Omental fat pad (tissue), 4 donors: ENCODE results near the gene TRPT1. TPM values are rescaled to one million over a fixed set of nuclear protein-coding genes. Genes with fewer than 3 reads are reported as not detected.

Source experiments
- ATAC-seq: fragments of 150-250 bp; one replicate; pipeline ENCODE4 v1.9.1; 2016; ENCODE audit warnings: mild to moderate bottlenecking, moderate library complexity; ENCODE audit not compliant: low FRiP score
- DNase-seq: peaks from one replicate; pipeline ENCODE4 v3.0.0-alpha.2; 2019; ENCODE audit warnings: low spot score
- total RNA-seq, 4 donors: library from RNA; depleted of rRNA; stranded (reverse); fragments of >200 nt; gene quantifications; one replicate each; pipeline ENCODE4 v1.1.0, GENCODE V29; 2016
- TF ChIP-seq, protein P1 (sequence below), 3 donors: fragments of 450-650 bp; IDR thresholded peaks; one replicate each; pipeline ENCODE4 v1.5.1; 2016 to 2017; ENCODE audit warnings: antibody characterized with exemption in 3 of 3, mild to moderate bottlenecking in 3 of 3, moderate library complexity in 2 of 3

TRPT1 gene
- total RNA-seq, 4 donors from 2014 or later: 26.3 to 56.6 (median 37.3) TPM

DNA sequence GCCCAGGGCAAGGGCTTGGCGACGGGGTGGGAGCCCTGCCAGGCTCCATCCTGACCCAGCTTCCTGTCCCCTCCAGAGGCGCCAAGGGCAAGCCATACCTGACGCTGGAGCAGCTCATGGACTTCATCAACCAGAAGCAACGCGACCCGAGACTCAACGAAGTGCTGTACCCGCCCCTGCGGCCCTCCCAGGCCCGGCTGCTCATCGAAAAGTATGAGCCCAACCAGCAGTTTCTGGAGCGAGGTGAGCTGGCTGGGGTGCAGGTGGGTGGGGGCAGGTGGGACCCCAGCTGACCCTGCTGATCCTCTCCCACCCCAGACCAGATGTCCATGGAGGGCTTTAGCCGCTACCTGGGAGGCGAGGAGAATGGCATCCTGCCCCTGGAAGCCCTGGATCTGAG is 30.3 kb upstream of the TRPT1 start:
- DNase-seq (no peak), ATAC-seq (no peak)
- TF ChIP-seq, protein P1, sequence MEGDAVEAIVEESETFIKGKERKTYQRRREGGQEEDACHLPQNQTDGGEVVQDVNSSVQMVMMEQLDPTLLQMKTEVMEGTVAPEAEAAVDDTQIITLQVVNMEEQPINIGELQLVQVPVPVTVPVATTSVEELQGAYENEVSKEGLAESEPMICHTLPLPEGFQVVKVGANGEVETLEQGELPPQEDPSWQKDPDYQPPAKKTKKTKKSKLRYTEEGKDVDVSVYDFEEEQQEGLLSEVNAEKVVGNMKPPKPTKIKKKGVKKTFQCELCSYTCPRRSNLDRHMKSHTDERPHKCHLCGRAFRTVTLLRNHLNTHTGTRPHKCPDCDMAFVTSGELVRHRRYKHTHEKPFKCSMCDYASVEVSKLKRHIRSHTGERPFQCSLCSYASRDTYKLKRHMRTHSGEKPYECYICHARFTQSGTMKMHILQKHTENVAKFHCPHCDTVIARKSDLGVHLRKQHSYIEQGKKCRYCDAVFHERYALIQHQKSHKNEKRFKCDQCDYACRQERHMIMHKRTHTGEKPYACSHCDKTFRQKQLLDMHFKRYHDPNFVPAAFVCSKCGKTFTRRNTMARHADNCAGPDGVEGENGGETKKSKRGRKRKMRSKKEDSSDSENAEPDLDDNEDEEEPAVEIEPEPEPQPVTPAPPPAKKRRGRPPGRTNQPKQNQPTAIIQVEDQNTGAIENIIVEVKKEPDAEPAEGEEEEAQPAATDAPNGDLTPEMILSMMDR (IDR thresholded peaks at IDR 0.05): no peak

DNA sequence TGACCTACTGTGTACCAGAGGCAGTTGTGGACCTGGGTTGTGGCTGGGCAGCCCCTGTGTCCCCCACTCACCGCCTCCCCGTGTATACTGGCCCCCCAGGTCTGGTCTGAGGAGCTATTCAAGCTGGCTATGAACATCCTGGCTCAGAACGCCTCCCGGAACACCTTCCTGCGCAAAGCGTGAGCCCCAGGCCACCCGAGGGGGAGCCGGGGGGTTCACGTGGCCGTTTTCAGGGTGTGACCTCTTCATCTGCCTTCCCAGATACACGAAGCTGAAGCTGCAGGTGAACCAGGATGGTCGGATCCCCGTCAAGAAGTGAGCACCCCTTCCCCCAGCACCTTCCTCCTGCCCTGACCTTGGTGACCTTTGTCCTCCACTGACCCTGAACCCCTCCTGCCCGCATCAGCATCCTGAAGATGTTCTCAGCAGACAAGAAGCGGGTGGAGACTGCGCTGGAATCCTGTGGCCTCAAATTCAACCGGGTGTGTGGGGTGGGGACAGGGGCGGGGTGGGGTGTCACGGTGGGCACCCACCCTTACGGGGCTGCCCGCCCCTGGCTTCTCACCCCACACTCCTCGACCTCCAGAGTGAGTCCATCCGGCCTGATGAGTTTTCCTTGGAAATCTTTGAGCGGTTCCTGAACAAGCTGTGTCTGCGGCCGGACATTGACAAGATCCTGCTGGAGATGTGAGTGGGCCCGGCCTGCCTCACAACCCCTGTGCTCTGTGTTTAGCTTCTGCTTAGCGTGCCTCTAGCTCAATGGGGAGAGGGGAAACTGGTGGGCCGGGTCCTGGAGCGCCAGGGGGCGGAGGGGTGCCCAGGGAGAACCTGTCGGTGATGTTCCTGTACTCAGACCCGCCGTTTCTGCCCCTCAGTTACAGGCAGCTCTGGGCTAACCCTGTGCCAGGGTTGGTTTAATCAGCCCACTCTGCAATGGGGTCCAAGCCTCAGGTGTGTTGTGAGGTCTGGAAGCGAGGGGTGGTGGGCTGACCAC is 29.4 kb upstream of the TRPT1 start:
- DNase-seq: no peak
- no peak for ATAC-seq
- TF ChIP-seq, protein P1 (IDR thresholded peaks at IDR 0.05): no peak

DNA sequence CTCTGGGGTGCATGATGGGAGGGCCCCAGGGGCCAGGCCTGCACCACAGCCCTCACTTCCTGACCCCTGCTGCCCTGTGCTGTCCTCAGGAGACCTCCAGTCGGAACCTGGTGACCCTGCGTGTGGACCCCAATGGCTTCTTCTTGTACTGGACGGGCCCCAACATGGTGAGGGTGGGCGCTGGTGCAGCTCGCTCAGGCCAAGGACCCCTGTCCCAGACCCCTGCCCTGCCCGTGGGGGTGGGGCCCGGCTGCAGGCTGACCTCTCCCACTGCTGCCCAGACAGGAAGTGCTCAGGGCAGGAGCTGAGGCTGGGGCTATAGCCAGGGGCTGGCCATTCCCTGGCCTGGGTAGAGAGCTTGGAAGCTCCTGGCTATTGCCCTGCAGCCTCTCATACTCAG is 28.3 kb upstream of the TRPT1 start:
- TF ChIP-seq, protein P1 (IDR thresholded peaks at IDR 0.05): no peak
- DNase-seq (no peak), ATAC-seq (no peak)

DNA sequence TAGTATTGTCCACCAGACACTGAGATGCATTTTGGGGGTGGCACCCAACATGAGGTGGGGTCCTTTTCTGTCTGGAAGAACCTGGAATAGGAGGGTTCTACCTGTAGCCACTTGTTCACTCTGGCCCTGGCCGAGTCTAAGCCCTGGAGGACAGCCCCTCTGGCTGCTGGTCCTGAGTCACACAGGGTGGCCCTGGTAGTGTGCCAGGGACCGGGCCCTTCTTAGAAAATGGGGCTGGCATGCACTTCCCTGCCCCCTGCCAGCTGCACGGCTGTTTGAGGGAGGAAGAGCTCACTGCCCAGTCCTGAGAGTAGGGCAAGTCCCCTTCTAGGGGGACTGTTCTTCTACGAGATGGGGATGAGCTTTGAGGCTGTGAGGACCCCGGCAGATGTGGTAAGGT is 27.5 kb upstream of the TRPT1 start:
- ATAC-seq (no peak), DNase-seq (no peak)
- TF ChIP-seq, protein P1 (IDR thresholded peaks at IDR 0.05): no peak

DNA sequence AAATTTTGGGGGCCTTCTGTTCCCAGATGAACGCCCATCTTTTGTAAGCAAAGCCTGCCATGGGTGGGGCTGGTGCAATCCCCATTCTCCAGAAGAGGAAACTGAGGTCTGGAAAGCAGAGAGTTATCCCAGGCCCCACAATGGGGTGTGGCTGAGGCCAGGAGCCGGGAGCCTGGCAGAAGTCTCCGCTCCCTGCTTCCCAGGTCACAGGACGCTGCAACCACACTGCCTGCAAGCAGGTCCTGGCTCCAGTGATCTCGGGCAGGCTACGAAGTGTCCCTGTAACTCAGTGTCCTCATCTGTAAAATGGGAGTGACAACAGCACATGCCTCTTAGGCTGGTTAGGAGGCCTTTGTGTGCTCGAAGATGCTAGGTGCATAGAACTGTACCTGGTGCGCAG is 27.1 kb upstream of the TRPT1 start:
- ATAC-seq (no peak), DNase-seq (no peak)
- TF ChIP-seq, protein P1 (IDR thresholded peaks at IDR 0.05): no peak

DNA sequence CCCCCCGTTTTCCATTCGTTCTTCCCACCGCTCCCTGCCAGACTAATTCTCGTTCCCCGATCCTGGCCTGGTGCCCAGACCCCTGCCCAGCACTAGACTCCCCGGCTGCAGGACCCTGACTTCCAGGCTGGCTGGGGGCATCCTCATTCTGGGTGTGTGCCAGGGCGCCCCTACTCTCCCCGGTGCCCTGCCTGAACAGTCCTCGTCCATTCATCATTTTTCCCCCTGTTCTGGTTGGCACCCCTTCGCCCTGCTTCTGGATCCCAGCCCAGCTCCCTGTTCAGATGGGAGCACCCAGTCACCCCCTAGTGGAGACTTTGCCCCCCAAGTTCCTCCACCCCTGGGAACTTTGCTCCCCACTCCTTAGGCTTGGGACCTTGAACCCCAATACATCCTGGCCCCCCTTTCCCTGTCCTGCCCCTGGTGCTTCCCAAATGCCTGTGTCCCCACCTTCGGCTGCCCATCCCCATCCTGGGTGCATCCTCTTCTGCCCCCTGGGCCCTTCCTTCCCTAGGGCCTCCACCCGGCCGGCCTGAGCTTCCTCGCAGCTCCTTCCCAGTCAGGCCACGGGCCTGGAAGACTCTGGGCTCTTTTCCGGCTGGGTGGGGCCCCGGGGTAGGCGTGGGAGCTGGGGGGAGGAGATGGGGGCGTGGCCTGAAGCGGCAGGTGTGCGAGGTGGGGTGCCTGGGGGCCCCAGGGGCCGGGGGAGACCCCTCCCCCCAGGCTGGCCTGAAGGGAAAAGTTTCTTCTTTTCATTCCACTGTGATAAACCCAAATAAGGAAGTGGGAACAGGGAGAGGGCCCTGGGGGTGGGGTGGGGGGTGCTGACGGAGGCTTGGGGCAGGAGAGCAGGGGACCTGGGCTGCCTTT is 26.3 kb upstream of the TRPT1 start:
- ATAC-seq (no peak), DNase-seq (no peak)
- TF ChIP-seq, protein P1 (IDR thresholded peaks at IDR 0.05): no peak
